GM12891 (cell line): ENCODE measurements around the gene IL1RAP.

Experiments used
- DNase-seq: peaks from one replicate; pipeline ENCODE4 v3.0.0; 2011; ENCODE audit warnings: low spot score; ENCODE audit not compliant: insufficient read length
- FAIRE-seq: peaks from 2 replicates; lab custom pipeline; 2011; peaks lifted over from hg19 to GRCh38; lab: Jason Lieb, UNC
- PAX5 ChIP-seq: IDR thresholded peaks from 2 replicates; pipeline ENCODE4 v1.6.1; 2011; ENCODE audit warnings: low read length, moderate library complexity, mild to moderate bottlenecking; ENCODE audit not compliant: insufficient read depth, severe bottlenecking
- POLR2A ChIP-seq: IDR thresholded peaks from 2 replicates; pipeline ENCODE4 v1.6.1; 2011; ENCODE audit warnings: low read depth, low read length, control low read depth
- POLR2AphosphoS5 ChIP-seq: IDR thresholded peaks from 2 replicates; pipeline ENCODE4 v1.6.1; 2011; ENCODE audit warnings: low read depth, low read length, control low read depth
- POU2F2 ChIP-seq: IDR thresholded peaks from 2 replicates; pipeline ENCODE4 v1.6.1; 2011; ENCODE audit warnings: low read depth, mild to moderate bottlenecking, control low read depth, low read length, moderate library complexity
- SPI1 ChIP-seq: IDR thresholded peaks from 2 replicates; pipeline ENCODE4 v1.6.1; 2011; ENCODE audit warnings: low read depth, low read length, control low read depth
- TAF1 ChIP-seq: IDR thresholded peaks from 2 replicates; pipeline ENCODE4 v1.6.1; 2011; ENCODE audit warnings: low read depth, low read length, control low read depth

Gene IL1RAP

DNA sequence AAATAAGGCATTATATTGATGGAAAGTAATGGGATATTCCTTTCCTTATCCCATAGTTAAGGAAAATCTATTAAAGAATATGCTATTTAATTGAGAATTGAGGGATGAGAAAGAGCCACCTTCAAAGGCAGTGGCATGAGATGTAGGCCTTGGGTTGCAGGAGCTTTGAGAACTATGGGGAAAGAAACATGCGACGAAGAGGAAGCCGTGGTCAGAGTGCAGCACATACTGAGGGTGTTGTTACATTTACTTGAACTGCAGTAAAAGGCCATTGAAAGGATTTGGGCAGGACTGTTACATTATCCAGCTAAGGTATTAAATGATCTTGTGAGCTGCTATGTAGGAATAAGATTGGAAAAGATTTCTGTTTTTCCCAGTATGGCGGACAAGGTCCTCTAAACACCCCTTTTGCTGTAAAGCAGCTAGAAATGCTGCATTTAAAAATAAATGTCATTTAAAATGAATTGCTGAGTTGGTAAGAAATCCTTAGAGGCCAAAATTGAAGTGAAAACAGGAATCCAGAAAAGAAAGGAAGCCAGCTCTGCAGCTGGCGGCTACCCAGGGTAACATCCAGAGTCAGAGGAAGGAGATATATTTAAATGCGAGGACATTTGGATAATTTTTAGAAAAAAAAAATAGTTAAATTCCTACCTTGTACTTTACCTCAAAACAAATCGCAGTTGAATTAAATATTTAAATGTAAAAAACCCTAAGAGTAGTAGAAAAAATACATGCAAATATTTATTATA lies 61.7 kb downstream of the IL1RAP start:
- no peak for DNase-seq
- FAIRE-seq = no peak
- TF ChIP-seq PAX5 = no peak
- TF ChIP-seq POLR2A = no peak
- TF ChIP-seq SPI1 = no peak
- no peak for TF ChIP-seq TAF1
- no peak for TF ChIP-seq POLR2AphosphoS5
- no peak for TF ChIP-seq POU2F2

DNA sequence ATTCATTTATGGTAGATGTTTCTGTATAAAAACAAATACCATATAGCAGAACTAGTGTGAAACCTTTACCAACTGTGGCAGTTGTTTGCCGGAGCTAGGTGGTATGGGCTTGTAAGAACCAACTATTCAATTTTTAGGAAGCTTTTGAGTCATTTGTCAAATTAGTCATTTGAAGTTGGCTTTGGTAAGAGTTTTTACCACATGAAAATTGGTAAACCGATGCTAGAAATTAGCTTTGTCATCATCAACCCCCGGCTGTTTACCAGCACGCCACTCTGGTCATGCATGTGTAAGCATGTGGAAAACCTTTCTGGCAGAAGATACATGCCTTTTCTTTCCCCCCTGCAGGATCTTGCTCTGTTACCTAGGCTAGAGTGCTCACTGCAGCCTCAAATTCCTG lies 63.3 kb downstream of the IL1RAP start:
- no peak for TF ChIP-seq POLR2AphosphoS5
- no peak for TF ChIP-seq TAF1
- no peak for TF ChIP-seq SPI1
- TF ChIP-seq POLR2A = no peak
- no peak for TF ChIP-seq PAX5
- TF ChIP-seq POU2F2 = no peak
- FAIRE-seq (no peak), DNase-seq (no peak)

DNA sequence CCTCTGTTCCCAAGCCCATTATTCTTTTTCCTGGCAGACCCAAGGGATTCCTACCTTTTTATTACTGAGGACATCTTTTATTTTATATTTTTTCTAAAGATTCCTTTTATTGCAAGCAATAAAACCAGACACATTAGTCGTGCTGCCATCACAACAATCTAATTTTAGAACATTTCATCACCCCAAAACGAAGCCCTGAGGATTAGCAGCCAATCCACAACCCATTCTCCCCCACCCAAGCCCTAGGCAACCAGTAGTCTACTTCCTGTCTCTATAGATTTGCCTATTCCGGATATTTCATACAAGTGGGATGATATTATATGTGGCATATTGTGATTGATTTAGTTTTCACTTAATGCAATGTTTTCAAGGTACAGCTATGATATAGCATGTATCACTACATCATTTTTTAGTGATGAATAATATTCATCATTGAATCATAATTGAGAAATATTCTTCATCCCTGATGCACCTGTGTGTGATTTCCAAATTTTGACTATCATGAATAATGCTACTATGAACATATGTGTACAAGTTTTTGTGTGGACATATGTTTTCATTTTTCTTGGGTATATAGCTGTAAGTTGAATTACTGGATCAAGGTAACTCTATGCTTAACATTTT lies 65.7 kb downstream of the IL1RAP start:
- FAIRE-seq (no peak), DNase-seq (no peak)
- no peak for TF ChIP-seq POLR2AphosphoS5
- TF ChIP-seq POLR2A = no peak
- TF ChIP-seq POU2F2 = no peak
- no peak for TF ChIP-seq TAF1
- TF ChIP-seq PAX5 = no peak
- TF ChIP-seq SPI1 = no peak

DNA sequence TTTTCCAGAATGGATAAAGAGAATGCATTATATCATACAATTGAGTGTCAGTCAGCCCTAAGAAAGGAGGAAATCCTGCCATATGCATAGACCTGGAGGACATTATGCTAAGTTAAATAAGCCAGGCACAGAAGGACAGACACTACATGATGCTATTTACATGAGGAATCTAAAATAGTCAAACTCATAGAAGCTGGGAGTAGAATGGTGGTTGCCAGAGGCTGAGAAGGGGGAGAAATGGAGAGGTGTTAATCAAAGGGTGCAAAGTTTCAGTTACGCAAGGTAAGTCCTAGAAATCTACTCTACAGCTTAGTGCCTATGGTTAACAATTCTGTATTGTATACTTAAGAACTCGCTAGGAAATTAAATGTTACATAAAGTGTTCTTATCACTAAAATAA lies 66.5 kb downstream of the IL1RAP start:
- FAIRE-seq (no peak), DNase-seq (no peak)
- TF ChIP-seq TAF1 = no peak
- no peak for TF ChIP-seq POU2F2
- no peak for TF ChIP-seq PAX5
- no peak for TF ChIP-seq POLR2AphosphoS5

DNA sequence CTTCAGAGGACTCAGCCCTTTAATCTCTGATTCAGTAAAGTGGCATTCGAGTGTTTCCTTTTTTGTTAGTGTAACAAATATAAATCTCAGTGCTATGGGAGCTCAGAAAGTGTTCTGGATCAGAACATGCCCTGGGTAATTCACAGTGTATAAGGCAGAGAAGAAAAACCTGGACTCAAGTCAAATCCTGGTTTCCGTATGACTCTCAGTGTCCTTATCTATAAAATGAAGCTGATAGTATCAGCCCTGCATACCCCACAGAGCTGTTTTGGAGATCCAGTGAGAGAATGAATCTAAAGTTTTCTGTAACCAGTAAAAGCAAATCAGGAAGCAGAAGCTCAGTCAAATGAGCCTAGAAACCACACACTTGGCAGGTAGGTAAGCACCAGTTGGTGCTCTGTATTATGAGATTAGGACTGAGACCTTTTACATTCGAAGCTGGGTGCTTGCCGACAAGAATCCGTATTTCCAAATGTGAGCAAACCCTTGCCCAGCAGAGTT lies 67.2 kb downstream of the IL1RAP start:
- FAIRE-seq = no peak
- TF ChIP-seq POLR2AphosphoS5 = no peak
- TF ChIP-seq PAX5 = no peak
- TF ChIP-seq POLR2A = no peak
- no peak for TF ChIP-seq POU2F2
- TF ChIP-seq TAF1 = no peak
- no peak for TF ChIP-seq SPI1
- no peak for DNase-seq

DNA sequence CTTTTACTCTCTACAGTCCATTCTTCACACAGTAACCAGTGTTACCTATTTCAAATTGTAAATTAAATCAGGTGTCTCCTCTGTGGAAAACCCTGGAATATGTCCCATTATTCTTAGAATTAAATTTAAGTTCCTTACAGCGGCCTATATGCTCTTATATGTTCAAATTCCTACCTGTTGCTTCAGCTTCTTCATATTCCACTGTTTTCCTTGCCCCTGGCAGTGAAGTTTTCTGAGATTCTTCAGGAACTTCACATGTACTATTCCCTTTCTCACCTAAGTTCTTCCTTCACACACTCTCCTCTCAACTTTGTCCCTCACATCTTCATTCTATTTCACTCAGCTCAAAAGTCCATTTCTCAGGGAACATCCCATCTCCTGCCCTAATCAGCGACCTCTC lies 68.8 kb downstream of the IL1RAP start:
- TF ChIP-seq POLR2A = no peak
- no peak for TF ChIP-seq TAF1
- TF ChIP-seq POU2F2 = no peak
- TF ChIP-seq SPI1 = no peak
- no peak for TF ChIP-seq PAX5
- no peak for TF ChIP-seq POLR2AphosphoS5
- DNase-seq = no peak
- no peak for FAIRE-seq

GRCh38 chr3:190585805-190586630 lies 72.1 kb downstream of the IL1RAP start:
- DNase-seq = no peak
- TF ChIP-seq POLR2A = no peak
- no peak for TF ChIP-seq SPI1
- TF ChIP-seq POLR2AphosphoS5 = no peak
- no peak for TF ChIP-seq TAF1
- TF ChIP-seq POU2F2 = no peak
- no peak for TF ChIP-seq PAX5
- no peak for FAIRE-seq

DNA sequence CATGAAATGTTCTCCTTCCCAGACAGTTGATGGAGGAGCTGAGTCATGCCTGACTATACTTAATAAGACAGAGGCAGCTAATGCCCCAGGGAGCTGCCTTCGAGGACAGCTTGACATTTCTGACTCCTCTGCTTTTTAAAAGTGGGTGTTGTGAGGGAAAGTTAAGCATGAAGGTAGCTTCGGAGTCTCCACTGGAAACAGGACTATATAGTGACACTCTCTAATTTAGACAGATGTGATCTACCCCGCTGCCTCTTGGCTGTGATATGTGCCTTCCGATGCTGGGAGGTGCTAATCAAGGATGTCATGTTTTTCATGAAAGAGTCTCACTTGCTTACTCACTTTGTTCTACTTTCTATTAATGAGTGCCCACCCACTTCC lies 72.7 kb downstream of the IL1RAP start:
- DNase-seq (no peak), FAIRE-seq (no peak)
- TF ChIP-seq TAF1 = no peak
- no peak for TF ChIP-seq POLR2AphosphoS5
- no peak for TF ChIP-seq SPI1
- TF ChIP-seq POU2F2 = no peak
- no peak for TF ChIP-seq PAX5
- no peak for TF ChIP-seq POLR2A

GRCh38 chr3:190588570-190588969 lies 74.7 kb downstream of the IL1RAP start:
- TF ChIP-seq POU2F2 (no peak), POLR2AphosphoS5 (no peak), POLR2A (no peak), SPI1 (no peak), TAF1 (no peak), PAX5 (no peak)
- DNase-seq (no peak), FAIRE-seq (no peak)
